Central memory CD8-positive, alpha-beta T cell (primary cell): ENCODE results near the gene BTN2A1.
"Not testable (repeated sequence)": the region's sequence is repeated elsewhere in the genome, so short reads cannot be mapped to it uniquely, and the experiment has no call there.

Experiments used
- ATAC-seq: fragments of 150-1000 bp; cut with Tn5 transposase; replicated peaks from 2 replicates; pipeline ENCODE4 v1.10.0; 2022; ENCODE audit warnings: mild to moderate bottlenecking, moderate FRiP score, moderate number of reproducible peaks; ENCODE audit not compliant: poor library complexity, severe bottlenecking; ENCODE audit errors: extremely low read depth
- DNase-seq, 2 donors: peaks; one replicate each; pipeline ENCODE4 v3.0.0; 2021; ENCODE audit warnings: low spot score in 2 of 2
- H3K27ac Mint-ChIP-seq: one replicate; pipeline ENCODE4 v1.8.0; 2022; ENCODE audit warnings: low read depth, mild to moderate bottlenecking, moderate library complexity, mixed read lengths
- H3K27me3 Mint-ChIP-seq: one replicate; pipeline ENCODE4 v1.8.0; 2022; ENCODE audit warnings: mixed read lengths
- H3K36me3 Mint-ChIP-seq: one replicate; pipeline ENCODE4 v1.8.0; 2022; ENCODE audit warnings: mild to moderate bottlenecking, moderate library complexity, mixed read lengths; ENCODE audit not compliant: insufficient read depth
- H3K4me1 Mint-ChIP-seq: one replicate; pipeline ENCODE4 v1.8.0; 2022; ENCODE audit warnings: mixed read lengths
- H3K4me3 Mint-ChIP-seq: one replicate; pipeline ENCODE4 v1.8.0; 2022; ENCODE audit warnings: mild to moderate bottlenecking, moderate library complexity, mixed read lengths
- H3K9me3 Mint-ChIP-seq: one replicate; pipeline ENCODE4 v1.8.0; 2022; ENCODE audit warnings: mixed read lengths

Gene BTN2A1

DNA sequence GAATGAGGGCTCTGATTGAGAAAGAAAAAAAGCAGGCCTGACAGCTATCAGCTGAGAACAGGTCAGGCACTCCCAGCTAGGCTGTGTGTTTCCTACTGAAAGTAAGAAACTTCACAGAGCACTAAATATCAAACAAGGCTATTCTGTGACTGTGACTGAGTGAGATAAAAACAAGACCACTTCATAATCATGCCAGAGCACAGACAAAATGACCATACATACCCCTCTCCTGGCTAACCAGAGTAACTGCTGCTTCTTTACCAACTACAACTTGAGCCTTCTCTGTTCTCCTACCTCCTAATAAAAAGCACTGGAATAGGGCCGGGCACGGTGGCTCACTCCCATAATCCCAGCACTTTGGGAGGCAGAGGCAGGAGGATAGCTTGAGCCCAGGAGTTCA is 35.5 kb downstream of the BTN2A1 start:
- peaks cover 5% of the 10 kb centered on the region for H3K4me1 Mint-ChIP-seq
- H3K4me3 Mint-ChIP-seq: no peak overlapping the region
- peaks cover 1% of the 10 kb centered on the region for H3K36me3 Mint-ChIP-seq
- H3K27ac Mint-ChIP-seq: no peak overlapping the region
- ATAC-seq: peak; percentile 40
- no peaks in the 10 kb centered on the region for H3K9me3 Mint-ChIP-seq
- DNase-seq: no peak
- H3K27me3 Mint-ChIP-seq: no peaks in the 10 kb centered on the region

DNA sequence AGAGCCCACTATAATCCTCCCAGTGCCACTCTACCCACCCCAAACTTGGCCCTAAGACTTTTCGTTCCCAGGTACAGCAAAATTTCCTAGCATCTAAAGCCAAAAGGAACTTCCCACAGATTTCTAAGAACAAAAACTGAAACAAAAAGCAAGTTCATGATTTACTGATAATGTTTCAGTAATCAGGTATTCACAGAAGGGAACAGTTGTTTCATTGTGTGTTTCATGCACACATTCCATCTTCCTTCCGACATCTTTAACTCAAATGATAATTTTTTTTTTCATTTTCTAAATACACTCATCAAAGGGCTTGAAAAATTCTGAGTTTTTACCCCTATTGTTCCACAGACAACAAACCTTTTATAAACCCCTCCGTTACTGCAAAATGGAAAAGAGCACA is 36.4 kb downstream of the BTN2A1 start:
- no peak for ATAC-seq
- Mint-ChIP-seq H3K4me1 (peaks cover 5% of the 10 kb centered on the region), H3K27me3 (no peaks in the 10 kb centered on the region), H3K9me3 (no peaks in the 10 kb centered on the region), H3K36me3 (peaks cover 1% of the 10 kb centered on the region), H3K27ac (no peak overlapping the region), H3K4me3 (no peak overlapping the region)
- DNase-seq: no peak

DNA sequence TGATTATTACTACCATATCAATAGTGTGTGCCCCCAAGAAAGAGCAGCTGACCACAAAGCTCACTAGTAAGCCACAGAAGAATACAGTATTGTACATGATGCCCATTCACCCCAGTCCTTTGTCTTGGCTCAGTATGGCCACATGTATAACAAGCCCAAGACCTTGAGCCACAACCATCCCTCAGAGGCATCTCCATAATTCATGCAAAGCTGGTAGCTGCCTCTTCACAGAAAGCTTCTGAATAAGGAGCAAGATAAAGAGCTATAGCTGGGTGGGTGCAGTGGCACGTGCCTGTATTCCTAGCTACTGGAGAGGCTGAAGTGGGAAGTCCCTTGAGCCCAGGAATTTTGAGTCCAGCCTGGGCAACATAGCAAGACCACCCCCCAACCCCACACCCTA is 37.5 kb downstream of the BTN2A1 start:
- Mint-ChIP-seq H3K36me3 (peaks cover 1% of the 10 kb centered on the region), H3K27ac (no peak overlapping the region), H3K9me3 (no peaks in the 10 kb centered on the region), H3K27me3 (no peaks in the 10 kb centered on the region), H3K4me3 (no peak overlapping the region), H3K4me1 (no peaks in the 10 kb centered on the region)
- DNase-seq (no peak), ATAC-seq (no peak)

DNA sequence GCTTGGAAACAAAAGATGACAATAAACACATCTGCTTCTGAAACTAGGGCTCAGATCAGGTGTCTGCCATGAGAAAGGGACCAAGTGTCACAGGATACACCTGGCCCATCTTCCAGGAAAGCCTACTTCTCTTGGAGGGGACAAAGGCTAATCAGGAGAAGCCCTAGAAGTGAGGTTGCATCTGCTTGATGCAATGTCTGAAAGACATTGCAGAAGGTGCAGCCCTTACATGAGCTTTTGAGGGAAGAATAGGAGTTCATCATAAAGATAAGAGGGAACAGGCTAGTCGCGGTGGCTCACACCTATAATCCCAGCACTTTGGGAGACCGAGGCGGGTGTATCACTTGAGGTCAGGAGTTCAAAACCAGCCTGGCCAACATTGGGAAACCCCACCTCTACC is 39.9 kb downstream of the BTN2A1 start:
- Mint-ChIP-seq H3K9me3 (no peaks in the 10 kb centered on the region), H3K36me3 (no peaks in the 10 kb centered on the region), H3K4me3 (no peak overlapping the region), H3K4me1 (peaks cover 12% of the 10 kb centered on the region), H3K27ac (no peak overlapping the region), H3K27me3 (peaks cover 14% of the 10 kb centered on the region)
- no peak for DNase-seq
- ATAC-seq: no peak

DNA sequence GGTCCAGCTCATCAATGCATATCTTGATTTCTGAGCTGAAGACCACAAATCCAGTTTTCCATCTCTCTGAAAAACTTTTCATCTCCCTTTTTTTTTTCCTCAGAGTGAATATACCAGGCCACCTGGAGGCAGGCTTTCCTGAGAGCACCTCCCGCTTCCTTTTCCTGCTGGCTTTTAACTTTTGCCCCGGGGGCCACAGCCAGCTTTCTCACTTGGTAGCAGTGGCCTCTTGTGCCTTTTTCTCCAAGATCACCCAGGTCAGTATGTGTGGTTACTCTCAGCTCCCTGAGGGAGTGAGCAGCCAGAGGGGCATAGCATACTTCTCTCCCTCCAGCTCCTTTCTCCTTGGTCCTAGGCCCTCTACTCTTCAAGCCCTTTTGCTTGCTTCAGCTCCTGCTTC is 42.3 kb downstream of the BTN2A1 start, which contains the start of gene BTN1A1:
TSS of gene BTN1A1 (plus strand) at position 202 of the 400 bp plus-strand sequence. CDS start 984 bp downstream, outside the sequence.
- peaks cover 28% of the 10 kb centered on the region for H3K27me3 Mint-ChIP-seq
- peaks cover 12% of the 10 kb centered on the region for H3K4me1 Mint-ChIP-seq
- H3K36me3 Mint-ChIP-seq: no peaks in the 10 kb centered on the region
- no peak within 1 kb of the TSS for H3K27ac Mint-ChIP-seq
- no peak for ATAC-seq
- H3K9me3 Mint-ChIP-seq: no peaks in the 10 kb centered on the region
- no peak within 1 kb of the TSS for H3K4me3 Mint-ChIP-seq
- no peak for DNase-seq

DNA sequence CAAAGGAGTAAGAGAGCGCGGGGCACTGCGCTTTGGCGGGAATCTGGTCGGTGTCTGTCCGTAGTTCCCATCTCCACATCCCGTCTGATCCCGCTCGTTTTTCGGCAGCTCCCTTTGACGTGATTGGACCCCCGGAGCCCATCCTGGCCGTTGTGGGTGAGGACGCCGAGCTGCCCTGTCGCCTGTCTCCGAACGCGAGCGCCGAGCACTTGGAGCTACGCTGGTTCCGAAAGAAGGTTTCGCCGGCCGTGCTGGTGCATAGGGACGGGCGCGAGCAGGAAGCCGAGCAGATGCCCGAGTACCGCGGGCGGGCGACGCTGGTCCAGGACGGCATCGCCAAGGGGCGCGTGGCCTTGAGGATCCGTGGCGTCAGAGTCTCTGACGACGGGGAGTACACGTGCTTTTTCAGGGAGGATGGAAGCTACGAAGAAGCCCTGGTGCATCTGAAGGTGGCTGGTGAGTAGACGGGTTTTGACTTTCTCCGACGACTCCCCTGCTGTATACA is 43.8 kb downstream of the BTN2A1 start:
- H3K27ac Mint-ChIP-seq: no peak overlapping the region
- peaks cover 12% of the 10 kb centered on the region for H3K4me1 Mint-ChIP-seq
- peak; percentile 46 for ATAC-seq
- peak overlapping the region; percentile 57 for H3K4me3 Mint-ChIP-seq
- peaks cover 37% of the 10 kb centered on the region for H3K27me3 Mint-ChIP-seq
- H3K9me3 Mint-ChIP-seq: no peaks in the 10 kb centered on the region
- peak in 1 of 2 donors; percentile 11 for DNase-seq
- no peaks in the 10 kb centered on the region for H3K36me3 Mint-ChIP-seq

DNA sequence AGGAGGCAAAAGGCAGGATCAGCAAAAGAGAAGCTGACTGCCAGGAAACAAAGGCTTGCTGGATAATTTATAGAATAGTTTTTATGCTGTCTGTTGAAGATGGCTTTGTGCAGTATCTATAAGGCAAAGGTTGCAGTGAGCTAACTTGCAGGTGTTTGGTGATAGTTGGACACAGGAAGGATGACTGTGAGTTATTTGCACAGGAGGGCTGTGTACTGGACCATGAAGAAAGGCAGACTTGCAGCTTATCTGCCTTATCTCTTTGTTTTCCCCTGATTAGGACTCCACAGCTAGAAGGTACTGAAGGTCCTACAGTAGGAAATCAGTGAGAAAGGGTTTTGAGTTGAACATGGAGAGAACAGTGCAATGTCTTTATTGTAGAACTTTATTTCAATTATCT is 44.4 kb downstream of the BTN2A1 start:
- Mint-ChIP-seq H3K27ac (no peak overlapping the region), H3K9me3 (no peaks in the 10 kb centered on the region), H3K4me1 (peaks cover 12% of the 10 kb centered on the region), H3K27me3 (peaks cover 39% of the 10 kb centered on the region), H3K36me3 (no peaks in the 10 kb centered on the region), H3K4me3 (peak overlapping the region; percentile 57)
- DNase-seq: no peak
- ATAC-seq: no peak

DNA sequence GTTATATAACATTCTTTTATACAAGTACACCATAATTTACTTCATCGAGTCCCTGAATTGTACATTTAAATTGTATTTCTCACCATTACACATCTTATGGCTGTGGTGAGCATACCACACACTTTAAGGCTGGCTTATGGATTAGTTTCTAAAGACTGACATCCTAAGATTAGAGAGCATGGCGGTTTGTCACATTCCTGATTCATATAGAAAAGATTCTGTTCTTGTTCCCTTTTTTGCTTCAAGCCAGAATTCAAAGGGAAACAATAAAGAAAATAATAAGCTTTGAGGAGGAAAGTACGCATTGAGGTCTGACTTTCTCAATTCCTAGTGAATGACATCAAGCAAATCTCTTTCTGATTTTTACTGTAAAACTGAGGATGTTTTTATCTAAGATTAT is 44.9 kb downstream of the BTN2A1 start:
- ATAC-seq: no peak
- no peaks in the 10 kb centered on the region for H3K36me3 Mint-ChIP-seq
- DNase-seq: no peak
- H3K27ac Mint-ChIP-seq: no peak overlapping the region
- peaks cover 39% of the 10 kb centered on the region for H3K27me3 Mint-ChIP-seq
- no peak overlapping the region for H3K4me3 Mint-ChIP-seq
- H3K9me3 Mint-ChIP-seq: no peaks in the 10 kb centered on the region
- H3K4me1 Mint-ChIP-seq: peaks cover 12% of the 10 kb centered on the region

DNA sequence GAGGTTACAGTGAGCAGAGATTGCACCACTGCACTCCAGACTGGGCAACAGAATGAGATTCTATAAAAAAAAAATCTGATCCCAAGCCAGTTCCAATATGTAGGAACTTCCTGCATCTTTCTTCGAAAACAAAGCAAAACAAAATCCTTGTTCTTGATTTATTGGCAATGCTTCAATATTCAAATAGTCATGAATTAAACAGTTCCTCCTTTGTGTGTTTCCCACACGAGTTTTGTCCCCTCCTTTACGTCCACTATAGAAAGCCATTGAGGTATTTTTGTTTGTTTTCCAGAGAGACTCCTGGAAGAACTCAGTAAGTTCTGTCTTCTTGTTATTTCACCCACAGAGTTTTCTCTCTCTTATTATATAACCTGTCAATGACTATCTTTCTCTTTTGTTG is 49.9 kb downstream of the BTN2A1 start:
- Mint-ChIP-seq H3K36me3 (no peaks in the 10 kb centered on the region), H3K9me3 (no peaks in the 10 kb centered on the region), H3K27me3 (peaks cover 24% of the 10 kb centered on the region), H3K4me3 (no peak overlapping the region), H3K4me1 (no peaks in the 10 kb centered on the region), H3K27ac (no peak overlapping the region)
- no peak for ATAC-seq
- DNase-seq: no peak

DNA sequence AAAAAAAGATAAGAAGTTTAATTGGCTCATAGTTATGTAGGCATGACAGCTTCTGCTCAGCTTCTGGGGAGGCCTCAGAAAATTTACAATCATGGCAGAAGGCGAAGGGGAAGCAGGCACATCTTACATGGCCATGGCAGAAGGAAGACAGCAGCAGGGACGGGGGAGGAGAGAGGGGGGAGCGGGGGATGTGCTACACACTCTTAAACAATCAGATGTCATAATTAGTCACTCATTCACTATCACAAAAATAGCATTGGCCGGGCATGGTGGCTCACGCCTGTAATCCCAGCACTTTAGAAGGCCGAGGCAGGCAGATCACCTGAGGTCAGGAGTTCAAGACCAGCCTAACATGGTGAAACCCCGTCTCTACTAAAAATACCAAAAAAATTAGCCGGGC is 53.3 kb downstream of the BTN2A1 start:
- H3K27ac Mint-ChIP-seq, H3K27me3 Mint-ChIP-seq, DNase-seq, H3K9me3 Mint-ChIP-seq, H3K4me3 Mint-ChIP-seq, H3K4me1 Mint-ChIP-seq, ATAC-seq, H3K36me3 Mint-ChIP-seq: not testable (repeated sequence)

DNA sequence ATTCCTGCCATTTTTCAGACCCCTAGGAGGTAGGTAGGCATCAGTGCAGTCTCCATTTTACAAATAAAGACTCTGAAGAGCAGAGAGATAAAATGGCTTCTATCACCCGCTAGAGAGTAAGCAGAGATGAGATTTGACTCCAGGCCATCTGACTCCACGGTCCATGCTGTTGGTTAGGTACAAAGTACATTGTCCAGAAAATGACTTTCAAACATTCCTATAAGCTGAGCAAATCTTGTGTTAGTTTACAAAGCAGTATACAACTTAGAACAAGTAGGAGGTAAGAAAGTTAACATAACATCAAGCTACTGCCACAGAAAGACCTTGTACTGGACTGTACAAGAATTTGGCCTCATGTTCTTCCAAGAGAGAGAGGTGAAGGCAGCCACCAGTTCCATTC is 57.2 kb downstream of the BTN2A1 start:
- H3K36me3 Mint-ChIP-seq: peaks cover 2% of the 10 kb centered on the region
- no peaks in the 10 kb centered on the region for H3K9me3 Mint-ChIP-seq
- H3K4me3 Mint-ChIP-seq: no peak overlapping the region
- ATAC-seq: no peak
- H3K4me1 Mint-ChIP-seq: no peaks in the 10 kb centered on the region
- no peak for DNase-seq
- H3K27me3 Mint-ChIP-seq: no peaks in the 10 kb centered on the region
- no peak overlapping the region for H3K27ac Mint-ChIP-seq

DNA sequence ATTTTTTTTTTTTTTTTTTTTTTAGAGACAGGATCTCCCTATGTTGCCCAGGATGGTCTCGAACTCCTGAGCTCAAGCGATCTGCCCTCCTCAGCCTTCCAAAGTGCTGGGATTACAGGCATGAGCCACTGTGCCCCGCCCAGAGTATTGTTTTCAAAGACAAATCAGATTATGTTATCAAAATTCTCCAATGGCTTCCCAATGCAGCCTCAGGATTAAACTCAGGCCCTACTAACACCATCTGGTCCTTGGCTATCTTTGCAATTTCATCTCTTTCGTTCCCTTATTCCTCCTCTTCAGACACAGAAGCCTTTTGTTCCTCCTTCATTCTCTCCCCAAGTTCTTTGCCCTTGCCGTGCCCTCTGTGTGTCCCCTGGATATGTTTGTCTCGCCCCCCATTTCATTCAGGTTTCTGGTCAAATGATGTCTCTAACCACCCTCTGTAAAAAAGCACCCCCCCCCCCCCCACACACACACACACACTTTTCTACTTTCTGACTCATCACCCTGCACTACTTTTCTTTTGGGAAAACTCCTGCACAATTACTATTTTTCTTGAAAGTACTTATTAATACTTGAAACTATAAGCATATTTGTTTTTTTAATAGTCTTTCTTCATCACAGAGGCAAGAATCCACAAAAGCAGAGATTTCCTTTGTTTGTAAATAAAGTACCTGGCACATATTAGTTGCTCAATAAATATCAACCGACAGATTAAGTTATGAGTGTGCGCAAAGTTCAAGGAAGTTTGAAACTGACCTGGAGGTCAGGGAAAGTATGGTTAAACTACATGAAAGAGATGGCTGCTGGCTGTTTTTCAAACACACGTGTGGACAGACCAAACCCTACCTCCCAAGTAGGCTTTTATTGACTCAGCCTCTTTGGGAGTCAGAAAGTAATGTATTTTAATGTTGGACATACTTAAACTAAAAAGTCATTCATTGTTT is 59.0 kb downstream of the BTN2A1 start:
- ATAC-seq: no peak
- DNase-seq: no peak
- Mint-ChIP-seq H3K9me3 (no peaks in the 10 kb centered on the region), H3K4me3 (no peak overlapping the region), H3K27me3 (no peaks in the 10 kb centered on the region), H3K4me1 (peaks cover 15% of the 10 kb centered on the region), H3K27ac (no peak overlapping the region), H3K36me3 (peaks cover 17% of the 10 kb centered on the region)
